Panc1 (cell line): Measurements from ENCODE around the gene NBPF20.
"Not testable (repeated sequence)": the region's sequence is repeated elsewhere in the genome, so short reads cannot be mapped to it uniquely, and the experiment has no call there.

Experiments used
- POLR2AphosphoS5 ChIP-seq: IDR thresholded peaks from 2 replicates; pipeline ENCODE4 v1.6.1; 2012; ENCODE audit warnings: mild to moderate bottlenecking, low read depth, low read length, moderate library complexity
- SIN3A ChIP-seq: IDR thresholded peaks from 2 replicates; pipeline ENCODE4 v1.6.1; 2012; ENCODE audit warnings: low read depth, mild to moderate bottlenecking, low read length, moderate library complexity, borderline replicate concordance; ENCODE audit not compliant: insufficient read depth
- TF ChIP-seq, protein P1 (sequence below): fragments of 450-650 bp; IDR thresholded peaks from 2 replicates; pipeline ENCODE4 v1.5.1; 2017; ENCODE audit warnings: mild to moderate bottlenecking

DNA sequence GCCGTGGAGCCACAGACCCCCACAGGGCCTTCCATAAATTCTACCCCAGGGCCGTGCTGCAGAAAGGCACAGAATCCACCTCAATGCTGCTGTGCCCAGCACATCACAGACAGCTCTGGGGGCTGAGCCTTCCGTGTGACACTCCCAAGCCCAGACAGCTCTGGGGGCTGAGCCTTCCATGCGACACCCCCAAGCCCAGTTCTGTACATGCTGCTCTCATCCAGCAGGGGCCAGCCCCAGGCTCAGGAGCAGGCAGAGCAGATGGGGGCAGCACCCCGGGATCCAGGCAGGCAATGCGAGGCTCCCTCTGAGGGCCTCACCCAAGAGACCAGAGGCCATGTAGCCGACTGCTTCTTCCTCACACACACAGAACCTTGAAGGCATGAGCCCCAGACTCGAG, 27.1 kb upstream of the NBPF20 start:
- TF ChIP-seq, protein P1, sequence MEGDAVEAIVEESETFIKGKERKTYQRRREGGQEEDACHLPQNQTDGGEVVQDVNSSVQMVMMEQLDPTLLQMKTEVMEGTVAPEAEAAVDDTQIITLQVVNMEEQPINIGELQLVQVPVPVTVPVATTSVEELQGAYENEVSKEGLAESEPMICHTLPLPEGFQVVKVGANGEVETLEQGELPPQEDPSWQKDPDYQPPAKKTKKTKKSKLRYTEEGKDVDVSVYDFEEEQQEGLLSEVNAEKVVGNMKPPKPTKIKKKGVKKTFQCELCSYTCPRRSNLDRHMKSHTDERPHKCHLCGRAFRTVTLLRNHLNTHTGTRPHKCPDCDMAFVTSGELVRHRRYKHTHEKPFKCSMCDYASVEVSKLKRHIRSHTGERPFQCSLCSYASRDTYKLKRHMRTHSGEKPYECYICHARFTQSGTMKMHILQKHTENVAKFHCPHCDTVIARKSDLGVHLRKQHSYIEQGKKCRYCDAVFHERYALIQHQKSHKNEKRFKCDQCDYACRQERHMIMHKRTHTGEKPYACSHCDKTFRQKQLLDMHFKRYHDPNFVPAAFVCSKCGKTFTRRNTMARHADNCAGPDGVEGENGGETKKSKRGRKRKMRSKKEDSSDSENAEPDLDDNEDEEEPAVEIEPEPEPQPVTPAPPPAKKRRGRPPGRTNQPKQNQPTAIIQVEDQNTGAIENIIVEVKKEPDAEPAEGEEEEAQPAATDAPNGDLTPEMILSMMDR, result not testable (repeated sequence)
- TF ChIP-seq SIN3A, POLR2AphosphoS5: not testable (repeated sequence)
